SK-N-MC (cell line): Measurements from ENCODE around the gene PZP.

Experiments used
- EZH2 ChIP-seq: fragments of 200-600 bp; sonication (generic); IDR thresholded peaks from one replicate; pipeline ENCODE4 v1.6.1; 2017; ENCODE audit warnings: antibody characterized with exemption
- POLR2AphosphoS5 ChIP-seq: IDR thresholded peaks from 2 replicates; pipeline ENCODE4 v1.6.1; 2012; ENCODE audit warnings: mild to moderate bottlenecking, low read depth, low read length, borderline replicate concordance

DNA sequence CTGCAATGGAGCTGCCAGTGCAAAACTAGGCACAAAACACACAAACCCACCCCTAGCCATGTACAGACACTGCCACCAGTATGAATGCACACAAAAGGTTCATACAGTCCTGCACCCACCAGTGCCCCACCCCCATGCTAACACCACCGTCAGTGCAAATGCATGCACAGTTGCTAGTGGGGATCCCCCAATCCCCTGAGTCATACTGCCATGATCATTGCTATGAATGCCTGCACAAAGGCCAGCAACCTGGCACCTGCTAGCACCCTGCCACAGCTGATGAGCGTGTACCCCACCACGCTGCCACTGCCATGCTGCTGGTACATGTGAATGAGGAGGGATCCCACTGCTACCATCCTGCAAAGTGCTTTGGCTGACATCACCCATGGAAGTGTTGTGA lies 23.9 kb downstream of the PZP start:
- TF ChIP-seq POLR2AphosphoS5 (no peak), EZH2 (no peak)
